Measurements from ENCODE around the gene ERCC8.

Gene ERCC8

DNA sequence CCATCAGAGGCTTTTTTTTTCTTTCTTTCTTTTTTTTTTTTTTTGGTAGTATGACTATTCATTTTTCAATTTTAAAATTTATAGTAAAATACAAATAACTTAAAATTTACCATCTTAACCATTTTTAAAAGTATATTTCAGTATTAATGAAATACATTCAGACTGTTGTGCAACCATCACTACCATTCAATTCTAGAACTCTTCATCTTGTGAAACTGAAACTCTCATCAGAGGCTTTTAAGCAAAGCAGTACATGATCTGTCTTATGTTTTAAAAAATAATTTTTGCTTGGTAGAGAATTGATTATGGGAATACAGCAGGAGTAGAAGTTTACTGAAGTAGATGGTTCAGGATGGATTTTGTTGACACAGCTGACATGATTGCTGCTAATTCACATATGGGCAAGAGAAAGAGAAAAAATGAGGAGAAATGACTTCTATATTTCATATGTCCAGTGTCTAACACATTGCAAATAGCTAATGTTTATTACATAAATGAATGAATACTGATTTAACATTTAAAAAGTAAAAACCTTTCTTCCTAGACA lies 114.2 kb downstream of the ERCC8 start:
- DNase-seq = no peak

DNA sequence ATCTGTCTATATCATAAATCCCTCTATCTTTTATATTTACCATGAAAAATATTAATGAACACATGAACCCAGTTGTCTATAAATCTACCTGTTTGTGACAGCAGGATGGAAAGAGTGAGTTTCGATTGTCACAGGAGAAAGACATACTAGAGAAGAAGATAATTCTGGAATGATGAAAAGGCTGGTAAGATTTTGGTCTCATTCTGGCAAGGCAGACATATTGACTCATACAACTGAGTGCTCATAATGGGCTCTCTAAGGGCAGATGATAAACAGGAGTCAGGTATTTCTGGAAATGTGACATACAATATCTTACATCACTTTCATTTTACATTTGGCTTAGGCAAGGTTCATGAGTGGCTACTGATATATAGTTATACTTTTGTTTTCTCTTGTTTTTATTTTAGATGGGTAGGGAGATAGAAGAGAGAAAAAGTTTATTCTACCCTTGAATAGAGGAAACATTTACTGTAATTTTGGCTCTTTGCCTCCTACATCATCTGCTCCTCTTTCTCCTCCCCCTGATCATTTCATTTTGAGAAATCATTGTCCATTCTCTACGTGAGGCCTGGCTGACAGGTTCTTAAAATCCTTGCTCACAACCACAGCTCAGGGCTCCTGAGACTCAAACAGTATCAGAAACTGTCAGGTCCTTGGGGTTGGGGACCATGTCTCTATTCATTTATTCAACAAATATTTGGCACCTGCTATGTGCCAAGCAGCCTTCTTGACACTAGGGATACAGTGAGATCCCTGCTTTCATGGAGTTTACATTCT lies 115.2 kb downstream of the ERCC8 start:
- no peak for DNase-seq

DNA sequence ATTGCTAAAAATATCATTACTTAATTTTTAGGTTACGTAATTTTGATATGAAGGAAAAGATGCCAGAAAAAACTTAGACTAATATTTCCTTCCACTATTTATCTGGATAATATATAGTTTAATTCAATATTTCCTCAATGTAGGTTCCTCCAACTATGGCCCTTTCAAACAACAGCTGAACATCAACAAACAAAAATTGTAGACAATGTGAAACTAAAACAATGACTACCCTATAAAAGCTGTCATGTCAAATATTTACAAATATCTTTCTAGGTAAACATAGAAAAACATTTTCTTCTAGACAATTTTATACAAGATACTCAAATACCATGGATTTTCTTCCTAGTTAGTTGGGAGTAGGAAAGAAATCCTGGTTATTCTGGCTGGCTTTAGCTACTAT lies 117.7 kb downstream of the ERCC8 start:
- DNase-seq = no peak

DNA sequence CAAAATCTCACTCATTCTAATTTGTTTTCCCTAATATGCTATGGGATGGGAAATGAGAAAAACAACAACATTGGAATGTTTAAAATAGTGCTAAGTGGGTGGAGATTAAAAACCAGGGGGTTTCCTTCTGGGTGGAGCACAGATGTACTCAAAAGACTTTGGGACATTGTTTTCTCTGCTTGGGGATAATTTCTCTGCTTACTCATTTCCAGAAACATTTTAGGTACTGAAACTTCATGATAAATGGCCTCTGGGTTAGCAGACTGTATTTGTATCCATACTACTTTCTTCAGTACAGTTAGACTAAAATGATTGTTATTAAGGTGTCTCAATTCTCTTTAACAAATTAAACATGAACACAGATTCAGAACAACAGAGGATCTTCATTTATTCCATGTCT lies 118.2 kb downstream of the ERCC8 start:
- DNase-seq = no peak

Data from 8988T (cell line).